SK-N-SH (cell line): ENCODE results near the gene PHOSPHO1. TPM values are rescaled to one million over a fixed set of nuclear protein-coding genes. Genes with fewer than 3 reads are reported as not detected.

Experiments
- CTCF ChIA-PET: fragments of 300-600, 350-600 bp; formaldehyde crosslinking; extraction: SDS; loops from one replicate; lab custom pipeline; 2021; lab: Yijun Ruan, JAX
- POLR2A ChIA-PET: fragments of 350-600 bp; sonication (Branson Sonifier 250); formaldehyde crosslinking; extraction: SDS; loops from one replicate; lab custom pipeline; 2020; ENCODE audit warnings: antibody characterized with exemption, inconsistent platforms; lab: Yijun Ruan, JAX
- DNase-seq: peaks from one replicate; pipeline ENCODE4 v3.0.0; 2012
- H2AFZ ChIP-seq: fragments of 200-600 bp; sonication (generic); 2 replicates; pipeline ENCODE4 v1.8.1; 2016; ENCODE audit warnings: antibody characterized with exemption, mild to moderate bottlenecking, low read depth
- H3F3A ChIP-seq: fragments of 200-600 bp; sonication (generic); replicated peaks from 2 replicates; pipeline ENCODE3; 2016; ENCODE audit warnings: antibody characterized with exemption, mild to moderate bottlenecking; ENCODE audit not compliant: insufficient read depth
- H3K27ac ChIP-seq, 2 experiments: fragments of 200-500 bp in 1 of 2; fragments of 200-600 bp in 1 of 2; sonication (Bioruptor generic) in 1 of 2; sonication (generic), shearing (Covaris generic) in 1 of 2; 2 replicates each; pipeline versions ENCODE4 v1.5.1 to v1.6.1; 2014 to 2016; ENCODE audit warnings: low read depth in 2 of 2, inconsistent platforms in 1 of 2, low read length in 1 of 2, mild to moderate bottlenecking in 1 of 2, mixed read lengths in 1 of 2
- H3K27me3 ChIP-seq: fragments of 200-600 bp; sonication (generic), shearing (Covaris generic); 2 replicates; pipeline ENCODE4 v1.6.1; 2016; ENCODE audit warnings: mixed run types; ENCODE audit not compliant: insufficient read depth
- H3K36me3 ChIP-seq, 2 experiments: fragments of 200-500 bp in 1 of 2; fragments of 200-600 bp in 1 of 2; sonication (Bioruptor generic) in 1 of 2; sonication (generic) in 1 of 2; replicated peaks in 1 of 2; 2 replicates each; pipeline versions ENCODE3 to v1.5.1; 2014 to 2016; ENCODE audit warnings: low read length in 1 of 2, mild to moderate bottlenecking in 1 of 2; ENCODE audit not compliant: insufficient read depth in 2 of 2, control insufficient read depth in 1 of 2
- H3K4me1 ChIP-seq, 2 experiments: fragments of 200-500 bp in 1 of 2; fragments of 200-600 bp in 1 of 2; sonication (Bioruptor generic) in 1 of 2; sonication (generic), shearing (Covaris generic) in 1 of 2; 2 replicates each; pipeline versions ENCODE4 v1.5.1 to v1.6.1; 2014 to 2016; ENCODE audit warnings: low read depth in 1 of 2, low read length in 1 of 2, mixed run types in 1 of 2; ENCODE audit not compliant: insufficient read depth in 2 of 2, control insufficient read depth in 1 of 2
- H3K4me2 ChIP-seq: fragments of 200-600 bp; sonication (generic), shearing (Covaris generic); 2 replicates; pipeline ENCODE4 v1.6.1; 2017; ENCODE audit warnings: mixed run types
- H3K4me3 ChIP-seq, 2 experiments: fragments of 200-500 bp in 1 of 2; fragments of 200-600 bp in 1 of 2; sonication (Bioruptor generic) in 1 of 2; sonication (generic), shearing (Covaris generic) in 1 of 2; 2 replicates each; pipeline versions ENCODE4 v1.5.1 to v1.8.1; 2014 to 2016; ENCODE audit warnings: low read depth in 2 of 2, inconsistent platforms in 1 of 2, low read length in 1 of 2, mild to moderate bottlenecking in 1 of 2, mixed read lengths in 1 of 2, moderate library complexity in 1 of 2
- H3K79me2 ChIP-seq: fragments of 200-600 bp; sonication (generic); 2 replicates; pipeline ENCODE4 v1.8.1; 2017; ENCODE audit warnings: mild to moderate bottlenecking; ENCODE audit not compliant: insufficient read depth
- H3K9ac ChIP-seq: fragments of 200-600 bp; sonication (generic); 2 replicates; pipeline ENCODE4 v1.6.1; 2017; ENCODE audit warnings: mixed run types
- H3K9me2 ChIP-seq: fragments of 200-600 bp; sonication (generic); 2 replicates; pipeline ENCODE4 v1.6.1; 2017; ENCODE audit warnings: mixed run types
- H3K9me3 ChIP-seq: fragments of 200-600 bp; sonication (generic); 2 replicates; pipeline ENCODE4 v1.6.1; 2017; ENCODE audit warnings: mixed run types, mild to moderate bottlenecking, moderate library complexity
- H4K20me1 ChIP-seq: fragments of 200-600 bp; sonication (generic); 2 replicates; pipeline ENCODE4 v1.6.1; 2017; ENCODE audit warnings: mild to moderate bottlenecking, mixed run types; ENCODE audit not compliant: insufficient read depth
- CHD2 ChIP-seq: fragments of 150-350 bp; IDR thresholded peaks from 2 replicates; pipeline ENCODE4 v1.6.1; 2018; ENCODE audit warnings: low read length; ENCODE audit not compliant: partially characterized antibody
- EP300 ChIP-seq, 2 experiments: IDR thresholded peaks; 2 replicates each; pipeline versions ENCODE4 v1.4.0 to v1.6.1; 2012; ENCODE audit warnings: borderline replicate concordance in 1 of 2, low read depth in 1 of 2, low read length in 1 of 2
- FOSL2 ChIP-seq: IDR thresholded peaks from 2 replicates; pipeline ENCODE4 v1.4.0; 2012; ENCODE audit warnings: low read depth, mild to moderate bottlenecking, moderate library complexity, borderline replicate concordance
- FOXJ3 ChIP-seq: sonication (generic); formaldehyde crosslinking; IDR thresholded peaks from 2 replicates; pipeline ENCODE4 v1.5.1; 2020; ENCODE audit warnings: mild to moderate bottlenecking, missing genetic modification reagents
- GABPA ChIP-seq: IDR thresholded peaks from 2 replicates; pipeline ENCODE4 v1.4.0; 2012; ENCODE audit warnings: low read depth, mild to moderate bottlenecking
- GATA2 ChIP-seq: sonication (generic); formaldehyde crosslinking; IDR thresholded peaks from 2 replicates; pipeline ENCODE4 v1.5.0; 2020; ENCODE audit warnings: mild to moderate bottlenecking, missing genetic modification reagents
- JUND ChIP-seq: IDR thresholded peaks from 2 replicates; pipeline ENCODE4 v1.4.0; 2012
- MEF2A ChIP-seq: IDR thresholded peaks from 2 replicates; pipeline ENCODE4 v1.4.0; 2012; ENCODE audit warnings: low read depth, borderline replicate concordance
- NFIC ChIP-seq: IDR thresholded peaks from 2 replicates; pipeline ENCODE4 v1.4.0; 2012; ENCODE audit warnings: borderline replicate concordance
- POLR2AphosphoS5 ChIP-seq: IDR thresholded peaks from 2 replicates; pipeline ENCODE4 v1.6.1; 2012; ENCODE audit warnings: low read depth, low read length
- RAD21 ChIP-seq: IDR thresholded peaks from 2 replicates; pipeline ENCODE4 v1.6.1; 2012; ENCODE audit warnings: mild to moderate bottlenecking, low read length
- RFX5 ChIP-seq: IDR thresholded peaks from 2 replicates; pipeline ENCODE4 v1.6.1; 2012; ENCODE audit warnings: mild to moderate bottlenecking, improper control_type of control experiment, low read length
- RXRA ChIP-seq: IDR thresholded peaks from 2 replicates; pipeline ENCODE4 v1.4.0; 2012; ENCODE audit warnings: low read depth, mild to moderate bottlenecking, borderline replicate concordance
- SMC3 ChIP-seq: IDR thresholded peaks from 2 replicates; pipeline ENCODE4 v1.6.1; 2012; ENCODE audit warnings: low read depth, low read length, improper control_type of control experiment
- YY1 ChIP-seq: IDR thresholded peaks from 2 replicates; pipeline ENCODE4 v1.4.0; 2012; ENCODE audit warnings: low read depth, mild to moderate bottlenecking
- WGBS: methylation state at CpG from one replicate; pipeline ENCODE4 v1.1.6; 2017; ENCODE audit warnings: low lambda C conversion rate; 5-methylcytosine and 5-hydroxymethylcytosine counted together
- polyA plus RNA-seq, 3 experiments: library from polyadenylated mRNA; depleted of rRNA; stranded (reverse); fragments of >200 nt; gene quantifications; 2 replicates each; pipeline ENCODE4 v1.2.3, GENCODE V29; 2012
- TF ChIP-seq, protein P1 (sequence below): IDR thresholded peaks from 2 replicates; pipeline ENCODE4 v1.4.0; 2012; ENCODE audit warnings: low read depth, borderline replicate concordance
- TF ChIP-seq, protein P2 (sequence below): IDR thresholded peaks from 2 replicates; pipeline ENCODE4; 2012
- TF ChIP-seq, protein P3 (sequence below): IDR thresholded peaks from 2 replicates; pipeline ENCODE4 v1.4.0; 2012; ENCODE audit warnings: low read depth, borderline replicate concordance

The PHOSPHO1 gene
- polyA plus RNA-seq, 1 of the 3 experiments (the other 2 are of a cell fraction) = not detected

DNA sequence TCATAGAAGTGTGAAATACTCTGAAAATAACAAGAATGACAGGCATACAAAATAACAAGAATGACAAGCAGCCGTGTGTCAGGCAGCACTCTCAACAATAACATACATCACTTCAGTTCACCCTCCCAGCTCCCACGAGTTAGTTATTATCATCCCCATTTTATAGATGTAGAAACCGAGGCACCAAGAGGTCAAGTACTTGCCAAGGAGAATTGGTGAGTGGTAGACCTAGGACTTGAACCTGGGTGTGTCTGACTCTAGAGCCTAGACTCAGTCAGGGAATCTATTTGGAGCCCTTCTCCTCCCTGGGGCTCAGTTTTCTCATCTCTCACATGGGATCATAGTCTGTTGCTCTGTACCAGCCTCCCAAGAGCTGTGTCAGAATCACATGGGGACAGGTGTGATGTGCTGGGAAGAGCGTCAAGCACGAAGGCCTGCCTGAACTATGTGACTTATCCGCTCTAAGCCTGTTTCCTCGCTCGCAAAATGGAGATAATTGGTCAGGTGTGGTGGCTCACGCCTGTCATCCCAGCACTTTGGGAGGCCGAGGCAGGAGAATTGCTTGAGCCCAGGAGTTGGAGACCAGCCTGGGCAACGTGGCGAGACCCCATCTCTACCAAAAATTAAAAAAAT lies 19.4 kb upstream of the PHOSPHO1 start:
- WGBS = 65% methylated on average over 12 of the region's 12 CpGs
- Histone ChIP-seq H3K36me3 (no peaks in the 10 kb centered on the region), H3K9ac (no peak overlapping the region), H3K79me2 (no peaks in the 10 kb centered on the region), H3K4me3 (no peak overlapping the region), H4K20me1 (no peaks in the 10 kb centered on the region), H3K9me2 (no peaks in the 10 kb centered on the region), H3K4me2 (no peak overlapping the region), H3F3A (peaks cover 4% of the 10 kb centered on the region), H3K27ac (no peak overlapping the region), H2AFZ (no peak overlapping the region), H3K27me3 (peaks cover 29% of the 10 kb centered on the region; the same call in 1 of the 2 replicates), H3K4me1 (no peaks in the 10 kb centered on the region), H3K9me3 (no peaks in the 10 kb centered on the region)
- CTCF ChIA-PET = interaction anchor here (0.9 to 1.3 kb wide), 2 partner anchors 22 kb away, joined by 4 read pairs; no protein-coding TSS in a partner anchor
- DNase-seq = no peak
- POLR2A ChIA-PET = no interaction called here
- TF ChIP-seq SMC3 (no peak), JUND (no peak), RAD21 (no peak), GABPA (no peak), POLR2AphosphoS5 (no peak), EP300 (IDR thresholded peaks at IDR 0.05; ENCODE audit: borderline replicate concordance in 1 of 2, low read depth in 1 of 2, low read length in 1 of 2) (no peak), RFX5 (no peak), YY1 (no peak), CHD2 (no peak), MEF2A (no peak), GATA2 (CRISPR knock-in tag) (no peak), FOXJ3 (CRISPR knock-in tag) (no peak)
- TF ChIP-seq, protein P1, sequence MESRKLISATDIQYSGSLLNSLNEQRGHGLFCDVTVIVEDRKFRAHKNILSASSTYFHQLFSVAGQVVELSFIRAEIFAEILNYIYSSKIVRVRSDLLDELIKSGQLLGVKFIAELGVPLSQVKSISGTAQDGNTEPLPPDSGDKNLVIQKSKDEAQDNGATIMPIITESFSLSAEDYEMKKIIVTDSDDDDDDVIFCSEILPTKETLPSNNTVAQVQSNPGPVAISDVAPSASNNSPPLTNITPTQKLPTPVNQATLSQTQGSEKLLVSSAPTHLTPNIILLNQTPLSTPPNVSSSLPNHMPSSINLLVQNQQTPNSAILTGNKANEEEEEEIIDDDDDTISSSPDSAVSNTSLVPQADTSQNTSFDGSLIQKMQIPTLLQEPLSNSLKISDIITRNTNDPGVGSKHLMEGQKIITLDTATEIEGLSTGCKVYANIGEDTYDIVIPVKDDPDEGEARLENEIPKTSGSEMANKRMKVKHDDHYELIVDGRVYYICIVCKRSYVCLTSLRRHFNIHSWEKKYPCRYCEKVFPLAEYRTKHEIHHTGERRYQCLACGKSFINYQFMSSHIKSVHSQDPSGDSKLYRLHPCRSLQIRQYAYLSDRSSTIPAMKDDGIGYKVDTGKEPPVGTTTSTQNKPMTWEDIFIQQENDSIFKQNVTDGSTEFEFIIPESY = no peak

DNA sequence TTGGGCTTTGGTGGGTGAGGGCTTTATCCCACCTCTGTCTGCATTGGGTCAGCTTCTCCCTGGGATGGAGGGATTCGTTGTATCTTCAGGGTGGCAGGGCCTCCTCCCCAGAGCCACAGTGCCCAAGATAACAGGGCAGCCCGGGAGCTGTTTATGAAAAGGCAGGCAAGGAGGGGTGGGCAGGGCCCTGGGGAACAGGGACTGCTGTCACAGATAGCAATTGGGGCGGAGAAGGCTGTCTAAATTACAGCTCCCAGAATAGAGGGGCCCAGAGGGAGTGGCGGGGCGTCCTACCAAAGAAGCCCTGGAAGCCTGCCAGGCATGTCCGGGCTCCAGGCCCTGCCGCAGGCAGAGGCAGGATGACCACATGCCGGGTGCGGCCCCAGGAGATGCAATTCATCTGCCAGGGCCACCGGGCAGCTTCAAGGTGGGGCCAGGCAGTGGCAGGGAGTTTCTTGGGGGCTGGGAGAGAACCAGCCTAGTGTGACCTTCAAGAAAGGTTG lies 18.8 kb upstream of the PHOSPHO1 start:
- ChIA-PET POLR2A (no interaction called here), CTCF (interaction anchor here (0.9 to 1.6 kb wide), 3 partner anchors 11 to 21 kb away, joined by 4 to 7 read pairs (median 5); no protein-coding TSS in a partner anchor)
- Histone ChIP-seq H3F3A (peaks cover 4% of the 10 kb centered on the region), H3K27me3 (peaks cover 36% of the 10 kb centered on the region; the same call in 1 of the 2 replicates), H2AFZ (no peak overlapping the region), H3K9ac (no peak overlapping the region), H3K4me2 (no peak overlapping the region), H3K79me2 (no peaks in the 10 kb centered on the region), H4K20me1 (no peaks in the 10 kb centered on the region), H3K4me1 (no peaks in the 10 kb centered on the region), H3K36me3 (no peaks in the 10 kb centered on the region), H3K9me2 (no peaks in the 10 kb centered on the region), H3K27ac (no peak overlapping the region), H3K4me3 (no peak overlapping the region), H3K9me3 (no peaks in the 10 kb centered on the region)
- no peak for DNase-seq
- TF ChIP-seq FOSL2 (no peak), NFIC (peak; percentile 43), RAD21 (no peak), RXRA (no peak), CHD2 (no peak)
- TF ChIP-seq, protein P2, sequence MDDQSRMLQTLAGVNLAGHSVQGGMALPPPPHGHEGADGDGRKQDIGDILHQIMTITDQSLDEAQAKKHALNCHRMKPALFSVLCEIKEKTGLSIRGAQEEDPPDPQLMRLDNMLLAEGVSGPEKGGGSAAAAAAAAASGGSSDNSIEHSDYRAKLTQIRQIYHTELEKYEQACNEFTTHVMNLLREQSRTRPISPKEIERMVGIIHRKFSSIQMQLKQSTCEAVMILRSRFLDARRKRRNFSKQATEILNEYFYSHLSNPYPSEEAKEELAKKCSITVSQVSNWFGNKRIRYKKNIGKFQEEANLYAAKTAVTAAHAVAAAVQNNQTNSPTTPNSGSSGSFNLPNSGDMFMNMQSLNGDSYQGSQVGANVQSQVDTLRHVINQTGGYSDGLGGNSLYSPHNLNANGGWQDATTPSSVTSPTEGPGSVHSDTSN = no peak
- TF ChIP-seq, protein P3, sequence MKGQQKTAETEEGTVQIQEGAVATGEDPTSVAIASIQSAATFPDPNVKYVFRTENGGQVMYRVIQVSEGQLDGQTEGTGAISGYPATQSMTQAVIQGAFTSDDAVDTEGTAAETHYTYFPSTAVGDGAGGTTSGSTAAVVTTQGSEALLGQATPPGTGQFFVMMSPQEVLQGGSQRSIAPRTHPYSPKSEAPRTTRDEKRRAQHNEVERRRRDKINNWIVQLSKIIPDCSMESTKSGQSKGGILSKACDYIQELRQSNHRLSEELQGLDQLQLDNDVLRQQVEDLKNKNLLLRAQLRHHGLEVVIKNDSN = no peak
- 31% methylated on average over 8 of the region's 10 CpGs for WGBS
